Astrocyte of the spinal cord (primary cell): ENCODE data around the gene F5.
A peak's percentile ranks its signal among the peaks of the same experiment; 100 is the strongest.

Source experiments
- DNase-seq: peaks from one replicate; pipeline ENCODE4 v3.0.0; 2011; ENCODE audit warnings: low read depth, low spot score
- H3K4me3 ChIP-seq: 2 replicates; pipeline ENCODE4 v1.5.1; 2011; ENCODE audit warnings: low read depth, mild to moderate bottlenecking, low read length, moderate library complexity
- in situ Hi-C: cut with HindIII; loops from 2 replicates; pipeline ENCODE4 v1.10.0; 2017; ENCODE audit warnings: low sequenced_read_pairs
- TF ChIP-seq, protein P1 (sequence below): IDR thresholded peaks from 2 replicates; pipeline ENCODE4 v1.5.1; 2012; ENCODE audit warnings: low read depth, mild to moderate bottlenecking, low read length, inconsistent platforms

F5 gene

DNA sequence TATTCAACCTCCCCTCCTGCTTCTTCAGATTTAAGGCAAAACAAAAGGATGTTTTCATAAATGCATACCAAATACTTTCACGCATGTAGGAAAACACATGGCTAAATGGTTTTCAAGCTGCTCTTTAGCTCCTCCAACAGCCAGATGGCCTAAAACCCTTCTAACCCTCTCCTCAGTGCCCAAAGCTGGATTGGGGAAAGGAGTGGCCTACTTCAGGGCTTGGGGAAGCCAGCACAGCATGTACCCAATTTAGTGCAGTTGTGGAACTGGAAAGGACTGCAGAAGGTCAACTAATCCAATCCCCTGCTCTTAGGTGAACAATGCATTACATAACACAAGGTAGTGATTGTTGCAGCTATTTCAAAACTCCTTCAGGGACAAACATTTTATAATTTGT, 9.3 kb downstream of the F5 start:
- DNase-seq = no peak
- H3K4me3 ChIP-seq = no peak overlapping the region
- in situ Hi-C loops = no loop called here
- TF ChIP-seq, protein P1, sequence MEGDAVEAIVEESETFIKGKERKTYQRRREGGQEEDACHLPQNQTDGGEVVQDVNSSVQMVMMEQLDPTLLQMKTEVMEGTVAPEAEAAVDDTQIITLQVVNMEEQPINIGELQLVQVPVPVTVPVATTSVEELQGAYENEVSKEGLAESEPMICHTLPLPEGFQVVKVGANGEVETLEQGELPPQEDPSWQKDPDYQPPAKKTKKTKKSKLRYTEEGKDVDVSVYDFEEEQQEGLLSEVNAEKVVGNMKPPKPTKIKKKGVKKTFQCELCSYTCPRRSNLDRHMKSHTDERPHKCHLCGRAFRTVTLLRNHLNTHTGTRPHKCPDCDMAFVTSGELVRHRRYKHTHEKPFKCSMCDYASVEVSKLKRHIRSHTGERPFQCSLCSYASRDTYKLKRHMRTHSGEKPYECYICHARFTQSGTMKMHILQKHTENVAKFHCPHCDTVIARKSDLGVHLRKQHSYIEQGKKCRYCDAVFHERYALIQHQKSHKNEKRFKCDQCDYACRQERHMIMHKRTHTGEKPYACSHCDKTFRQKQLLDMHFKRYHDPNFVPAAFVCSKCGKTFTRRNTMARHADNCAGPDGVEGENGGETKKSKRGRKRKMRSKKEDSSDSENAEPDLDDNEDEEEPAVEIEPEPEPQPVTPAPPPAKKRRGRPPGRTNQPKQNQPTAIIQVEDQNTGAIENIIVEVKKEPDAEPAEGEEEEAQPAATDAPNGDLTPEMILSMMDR = no peak

DNA sequence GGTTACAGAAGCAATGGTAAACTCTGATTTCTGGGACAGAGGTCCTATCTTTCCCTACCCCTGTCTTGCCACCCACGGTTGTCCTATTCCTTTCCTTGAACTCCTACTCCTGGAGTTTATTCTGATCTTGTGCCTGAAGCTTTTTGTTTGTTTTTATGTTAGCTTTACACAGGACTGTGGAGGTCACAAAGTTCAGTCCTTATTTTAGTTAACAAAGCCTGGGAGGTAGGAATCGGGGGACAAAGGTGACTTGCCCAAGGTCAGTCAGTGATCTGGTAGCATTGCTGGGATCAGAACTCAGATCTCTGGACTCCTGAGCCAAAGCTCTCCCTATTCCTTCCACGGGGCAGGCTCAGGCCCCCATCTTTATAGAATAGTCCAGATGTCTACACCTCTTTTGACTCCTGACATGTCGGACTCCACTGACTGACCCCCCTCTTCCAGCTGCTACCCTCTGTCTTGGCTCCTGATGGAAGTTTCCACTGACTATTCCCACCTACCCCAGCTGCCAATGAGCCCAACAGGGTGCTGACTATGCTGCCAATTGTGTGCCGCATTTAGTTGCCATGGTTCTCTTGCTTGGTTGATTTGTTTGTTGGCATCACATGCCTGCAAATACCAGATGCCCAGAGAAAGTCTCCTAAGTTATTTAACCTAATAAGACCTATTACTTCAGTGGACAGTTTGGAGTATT, 9.9 kb downstream of the F5 start:
- in situ Hi-C loops = no loop called here
- H3K4me3 ChIP-seq = no peak overlapping the region
- TF ChIP-seq, protein P1 = no peak
- DNase-seq = no peak

DNA sequence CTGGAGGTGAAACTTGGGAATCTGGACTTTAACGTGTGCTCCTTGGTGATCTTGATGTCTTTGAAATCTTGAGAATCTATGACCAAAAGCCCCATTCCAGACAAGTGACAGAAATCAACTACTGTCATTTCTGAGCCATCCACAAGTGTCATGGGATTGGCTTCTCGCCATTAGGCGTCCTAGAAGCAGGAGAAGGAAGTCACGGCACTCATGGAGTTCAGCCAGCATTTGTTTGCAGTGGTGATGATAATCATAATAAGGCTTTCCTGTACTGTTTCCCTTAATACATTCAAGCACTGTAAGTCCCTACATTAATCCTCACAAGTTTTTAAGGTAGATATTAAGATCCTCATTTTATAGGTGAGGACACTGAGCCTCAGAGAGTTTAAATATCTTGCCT, 11.9 kb downstream of the F5 start:
- in situ Hi-C loops = no loop called here
- no peak for DNase-seq
- TF ChIP-seq, protein P1 = no peak
- no peak overlapping the region for H3K4me3 ChIP-seq

DNA sequence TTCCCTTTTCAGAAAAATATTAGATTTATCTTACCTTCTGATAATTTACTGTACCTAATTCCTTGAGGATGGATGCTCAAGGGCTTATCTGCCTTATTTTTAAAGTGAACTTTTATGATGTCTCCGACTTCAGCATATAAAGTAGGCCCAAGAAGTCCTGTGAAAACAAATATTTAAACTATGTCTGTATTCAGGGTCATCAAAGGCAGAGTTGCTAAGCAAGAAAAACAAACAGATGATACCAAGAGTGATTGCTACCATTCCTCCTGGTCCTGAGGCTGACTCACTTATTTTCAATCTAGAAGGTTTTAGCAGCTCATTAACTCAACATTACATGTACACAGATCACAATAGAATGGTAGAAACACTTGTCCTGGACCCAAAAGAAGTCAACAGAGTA, 14.1 kb downstream of the F5 start:
- peak; percentile 1 for DNase-seq
- in situ Hi-C loops = no loop called here
- no peak overlapping the region for H3K4me3 ChIP-seq
- TF ChIP-seq, protein P1 = no peak

DNA sequence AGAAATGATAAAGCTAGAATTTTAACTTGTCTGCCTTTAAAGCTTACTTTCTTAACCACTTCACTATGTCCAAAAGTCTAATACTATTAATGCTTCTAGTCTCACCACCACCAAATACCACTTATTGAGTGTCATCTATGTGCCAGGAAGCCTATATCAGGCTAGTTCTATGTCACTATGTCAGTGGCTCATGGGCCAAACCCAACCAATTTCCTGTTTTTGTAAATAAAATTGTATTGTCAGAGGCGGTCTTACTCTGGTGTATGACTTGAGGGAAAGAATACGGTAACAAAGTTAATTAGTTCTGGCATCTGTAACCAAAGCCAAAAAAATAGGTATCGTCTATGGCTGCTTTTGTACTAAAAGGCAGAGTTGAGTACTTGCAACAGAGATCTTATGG, 14.8 kb downstream of the F5 start:
- no peak for DNase-seq
- TF ChIP-seq, protein P1 = no peak
- in situ Hi-C loops = no loop called here
- no peak overlapping the region for H3K4me3 ChIP-seq

DNA sequence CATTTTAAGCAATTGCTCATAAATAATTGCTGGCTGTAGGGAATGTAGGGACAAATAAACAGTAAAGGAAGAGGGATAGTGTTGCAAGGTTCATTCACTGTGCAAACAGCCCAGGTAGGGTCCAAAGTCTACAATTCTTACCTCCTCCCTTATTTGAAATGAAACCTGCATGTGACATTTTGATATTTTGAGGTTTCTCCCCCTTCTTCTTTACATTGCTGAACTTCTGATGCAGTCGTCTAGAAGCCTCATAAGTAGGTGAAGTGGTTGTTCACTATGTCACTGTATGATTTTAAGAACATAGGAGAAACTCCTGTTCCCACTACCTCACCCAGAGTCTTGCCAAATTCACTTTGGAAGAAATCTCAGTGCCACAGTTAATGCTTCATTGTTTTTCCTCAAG, 16.1 kb downstream of the F5 start:
- DNase-seq = no peak
- no peak overlapping the region for H3K4me3 ChIP-seq
- in situ Hi-C loops = no loop called here
- TF ChIP-seq, protein P1 = no peak

DNA sequence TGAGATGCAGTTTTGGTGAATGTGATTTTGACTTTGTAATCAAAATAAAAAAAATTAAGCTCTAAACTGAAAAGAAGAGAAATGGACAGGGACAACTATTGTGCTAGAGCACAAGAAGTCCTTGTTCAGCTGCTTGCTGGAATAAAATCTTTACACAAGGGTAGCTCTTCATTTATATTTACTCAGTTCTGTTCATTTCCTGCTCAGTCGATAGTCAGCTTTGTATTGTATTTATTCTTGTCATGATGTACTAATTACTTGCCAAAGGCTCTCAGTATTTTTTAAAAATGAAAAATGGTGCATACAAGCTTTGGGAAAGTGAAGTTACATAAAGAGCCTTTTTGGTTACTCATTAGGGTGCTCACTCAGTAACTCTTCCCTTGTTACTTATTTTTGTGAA, 17.8 kb downstream of the F5 start:
- TF ChIP-seq, protein P1 = no peak
- DNase-seq = no peak
- in situ Hi-C loops = no loop called here
- no peak overlapping the region for H3K4me3 ChIP-seq
